ENCODE results near the gene THBS2.

THBS2 gene

GRCh38 chr6:169249057-169249456 is 4.6 kb downstream of the THBS2 start:
- Histone ChIP-seq H3K27ac (ENCODE audit: low read length) (no peak overlapping the region), H3K36me3 (ENCODE audit: control insufficient read depth, insufficient read depth, low read length) (peaks cover 16% of the 10 kb centered on the region), H3K4me3 (ENCODE audit: low read length) (no peak overlapping the region), H3K4me1 (ENCODE audit: control insufficient read depth, insufficient read depth, low read length) (peaks cover 2% of the 10 kb centered on the region; the same call in 1 of the 2 replicates), H3K9me3 (ENCODE audit: control insufficient read depth, insufficient read depth, low read length) (no peaks in the 10 kb centered on the region), H3K27me3 (ENCODE audit: control insufficient read depth, insufficient read depth, low read length) (no peaks in the 10 kb centered on the region)
- DNase-seq (ENCODE audit: low read depth, low spot score) = no peak
- no CpG with 5 or more reads among the region's 16 CpGs for WGBS (ENCODE audit: insufficient coverage, insufficient read length)

DNA sequence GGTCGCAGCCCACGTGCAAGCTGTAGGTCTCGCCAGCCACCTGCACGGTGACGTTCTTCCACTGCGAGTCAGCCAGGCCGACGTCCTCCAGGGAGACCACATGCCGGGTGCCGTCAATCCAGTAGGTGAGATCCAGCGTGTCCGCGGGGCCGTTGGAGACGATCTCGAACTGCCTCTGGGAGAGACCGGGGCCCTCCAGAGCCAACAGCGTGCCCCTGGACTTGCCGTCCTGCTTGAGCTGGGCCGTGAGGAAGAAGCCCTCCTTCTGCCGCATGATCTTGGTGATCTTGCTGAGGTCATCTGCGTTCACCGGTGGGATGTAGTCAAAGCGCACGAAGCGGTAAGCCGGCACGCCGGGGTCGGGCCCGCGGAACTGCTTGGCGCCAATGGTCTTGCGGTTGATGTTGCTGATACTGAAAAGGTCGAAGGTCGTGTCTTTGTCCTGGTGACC is 5.1 kb downstream of the THBS2 start:
- WGBS (ENCODE audit: insufficient coverage, insufficient read length) = no CpG with 5 or more reads among the region's 36 CpGs
- Histone ChIP-seq H3K9me3 (ENCODE audit: control insufficient read depth, insufficient read depth, low read length) (no peaks in the 10 kb centered on the region), H3K4me1 (ENCODE audit: control insufficient read depth, insufficient read depth, low read length) (peaks cover 1% of the 10 kb centered on the region; the same call in 1 of the 2 replicates), H3K27ac (ENCODE audit: low read length) (no peak overlapping the region), H3K36me3 (ENCODE audit: control insufficient read depth, insufficient read depth, low read length) (peaks cover 16% of the 10 kb centered on the region), H3K4me3 (ENCODE audit: low read length) (no peak overlapping the region), H3K27me3 (ENCODE audit: control insufficient read depth, insufficient read depth, low read length) (no peaks in the 10 kb centered on the region)
- no peak for DNase-seq (ENCODE audit: low read depth, low spot score)

- DNase-seq (ENCODE audit: low read depth, low spot score) = no peak
- no peaks in the 10 kb centered on the region for H3K9me3 ChIP-seq (ENCODE audit: control insufficient read depth, insufficient read depth, low read length)
- H3K27ac ChIP-seq (ENCODE audit: low read length) = no peak overlapping the region
- no peak overlapping the region for H3K4me3 ChIP-seq (ENCODE audit: low read length)
- H3K36me3 ChIP-seq (ENCODE audit: control insufficient read depth, insufficient read depth, low read length) = peaks cover 16% of the 10 kb centered on the region
- no peaks in the 10 kb centered on the region for H3K27me3 ChIP-seq (ENCODE audit: control insufficient read depth, insufficient read depth, low read length)
- WGBS (ENCODE audit: insufficient coverage, insufficient read length) = no CpG with 5 or more reads among the region's 8 CpGs
- peaks cover 1% of the 10 kb centered on the region; the same call in 1 of the 2 replicates for H3K4me1 ChIP-seq (ENCODE audit: control insufficient read depth, insufficient read depth, low read length)
These were observed 5.7 kb downstream of the THBS2 start for GRCh38 chr6:169247991-169248390.

GRCh38 chr6:169247419-169247818 is 6.2 kb downstream of the THBS2 start:
- WGBS (ENCODE audit: insufficient coverage, insufficient read length) = 100% methylated on average over 1 of the region's 4 CpGs
- no peak overlapping the region for H3K4me3 ChIP-seq (ENCODE audit: low read length)
- H3K4me1 ChIP-seq (ENCODE audit: control insufficient read depth, insufficient read depth, low read length) = peaks cover 1% of the 10 kb centered on the region; the same call in 1 of the 2 replicates
- no peaks in the 10 kb centered on the region for H3K9me3 ChIP-seq (ENCODE audit: control insufficient read depth, insufficient read depth, low read length)
- no peaks in the 10 kb centered on the region for H3K27me3 ChIP-seq (ENCODE audit: control insufficient read depth, insufficient read depth, low read length)
- H3K36me3 ChIP-seq (ENCODE audit: control insufficient read depth, insufficient read depth, low read length) = peaks cover 16% of the 10 kb centered on the region
- H3K27ac ChIP-seq (ENCODE audit: low read length) = no peak overlapping the region
- no peak for DNase-seq (ENCODE audit: low read depth, low spot score)

- no peak overlapping the region for H3K4me3 ChIP-seq (ENCODE audit: low read length)
- H3K27ac ChIP-seq (ENCODE audit: low read length) = no peak overlapping the region
- no peaks in the 10 kb centered on the region for H3K4me1 ChIP-seq (ENCODE audit: control insufficient read depth, insufficient read depth, low read length)
- WGBS (ENCODE audit: insufficient coverage, insufficient read length) = no CpG with 5 or more reads among the region's 6 CpGs
- H3K9me3 ChIP-seq (ENCODE audit: control insufficient read depth, insufficient read depth, low read length) = no peaks in the 10 kb centered on the region
- H3K36me3 ChIP-seq (ENCODE audit: control insufficient read depth, insufficient read depth, low read length) = peaks cover 16% of the 10 kb centered on the region
- DNase-seq (ENCODE audit: low read depth, low spot score) = no peak
- H3K27me3 ChIP-seq (ENCODE audit: control insufficient read depth, insufficient read depth, low read length) = no peaks in the 10 kb centered on the region
These were observed 7.2 kb downstream of the THBS2 start for GRCh38 chr6:169246445-169246844.

DNA sequence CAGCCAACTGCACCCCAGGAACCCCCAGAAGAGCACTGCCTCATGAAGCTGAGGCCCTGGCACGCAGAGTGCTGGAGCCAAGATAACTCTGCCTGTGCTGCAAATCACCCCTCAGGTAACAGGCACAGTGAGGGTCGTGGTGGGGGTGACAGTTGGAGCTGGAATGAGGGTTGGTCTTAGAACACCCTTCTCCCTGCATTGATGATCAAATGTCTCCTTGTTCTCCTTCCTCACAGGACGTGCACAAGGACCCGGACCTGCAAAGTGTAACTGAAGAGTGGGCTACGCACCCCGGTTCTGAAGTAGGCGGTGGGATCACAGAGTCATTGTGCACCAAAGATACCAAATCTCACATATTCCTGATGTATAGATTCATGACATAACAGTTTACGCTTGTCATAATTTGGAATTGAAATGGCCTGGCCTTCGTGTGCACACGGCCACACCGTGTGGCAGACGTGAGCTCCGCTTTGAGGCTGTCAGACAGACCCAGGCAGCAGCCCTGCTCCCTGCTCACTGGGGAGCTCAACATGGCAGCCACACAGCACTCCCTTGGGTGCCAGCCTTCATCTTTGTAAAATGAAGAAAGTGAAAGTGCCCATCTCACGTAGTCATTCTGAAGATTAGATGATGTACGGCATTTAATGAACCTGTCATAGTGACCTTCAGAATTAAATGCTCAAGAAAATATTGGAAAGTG is 8.8 kb downstream of the THBS2 start:
- H3K27ac ChIP-seq (ENCODE audit: low read length) = no peak overlapping the region
- no peaks in the 10 kb centered on the region for H3K9me3 ChIP-seq (ENCODE audit: control insufficient read depth, insufficient read depth, low read length)
- no peak for DNase-seq (ENCODE audit: low read depth, low spot score)
- H3K4me1 ChIP-seq (ENCODE audit: control insufficient read depth, insufficient read depth, low read length) = no peaks in the 10 kb centered on the region
- H3K27me3 ChIP-seq (ENCODE audit: control insufficient read depth, insufficient read depth, low read length) = no peaks in the 10 kb centered on the region
- peaks cover 16% of the 10 kb centered on the region for H3K36me3 ChIP-seq (ENCODE audit: control insufficient read depth, insufficient read depth, low read length)
- no peak overlapping the region for H3K4me3 ChIP-seq (ENCODE audit: low read length)
- no CpG with 5 or more reads among the region's 15 CpGs for WGBS (ENCODE audit: insufficient coverage, insufficient read length)

- DNase-seq (ENCODE audit: low read depth, low spot score) = no peak
- peaks cover 16% of the 10 kb centered on the region for H3K36me3 ChIP-seq (ENCODE audit: control insufficient read depth, insufficient read depth, low read length)
- no CpG with 5 or more reads among the region's 1 CpG for WGBS (ENCODE audit: insufficient coverage, insufficient read length)
- no peak overlapping the region for H3K27ac ChIP-seq (ENCODE audit: low read length)
- H3K4me1 ChIP-seq (ENCODE audit: control insufficient read depth, insufficient read depth, low read length) = no peaks in the 10 kb centered on the region
- H3K4me3 ChIP-seq (ENCODE audit: low read length) = no peak overlapping the region
- no peaks in the 10 kb centered on the region for H3K27me3 ChIP-seq (ENCODE audit: control insufficient read depth, insufficient read depth, low read length)
- no peaks in the 10 kb centered on the region for H3K9me3 ChIP-seq (ENCODE audit: control insufficient read depth, insufficient read depth, low read length)
These were observed 10.0 kb downstream of the THBS2 start for GRCh38 chr6:169243661-169244060.

- Histone ChIP-seq H3K4me3 (ENCODE audit: low read length) (no peak overlapping the region), H3K4me1 (ENCODE audit: control insufficient read depth, insufficient read depth, low read length) (no peaks in the 10 kb centered on the region), H3K36me3 (ENCODE audit: control insufficient read depth, insufficient read depth, low read length) (peaks cover 12% of the 10 kb centered on the region), H3K27ac (ENCODE audit: low read length) (no peak overlapping the region), H3K9me3 (ENCODE audit: control insufficient read depth, insufficient read depth, low read length) (no peaks in the 10 kb centered on the region), H3K27me3 (ENCODE audit: control insufficient read depth, insufficient read depth, low read length) (no peaks in the 10 kb centered on the region)
- WGBS (ENCODE audit: insufficient coverage, insufficient read length) = no CpG with 5 or more reads among the region's 11 CpGs
- no peak for DNase-seq (ENCODE audit: low read depth, low spot score)
These were observed 10.5 kb downstream of the THBS2 start for GRCh38 chr6:169243186-169243585.

GRCh38 chr6:169241688-169242350 is 11.8 kb downstream of the THBS2 start:
- no CpG with 5 or more reads among the region's 32 CpGs for WGBS (ENCODE audit: insufficient coverage, insufficient read length)
- Histone ChIP-seq H3K9me3 (ENCODE audit: control insufficient read depth, insufficient read depth, low read length) (no peaks in the 10 kb centered on the region), H3K4me3 (ENCODE audit: low read length) (no peak overlapping the region), H3K36me3 (ENCODE audit: control insufficient read depth, insufficient read depth, low read length) (no peaks in the 10 kb centered on the region), H3K27me3 (ENCODE audit: control insufficient read depth, insufficient read depth, low read length) (no peaks in the 10 kb centered on the region), H3K4me1 (ENCODE audit: control insufficient read depth, insufficient read depth, low read length) (no peaks in the 10 kb centered on the region), H3K27ac (ENCODE audit: low read length) (no peak overlapping the region)
- DNase-seq (ENCODE audit: low read depth, low spot score) = no peak

GRCh38 chr6:169240591-169241390 is 12.9 kb downstream of the THBS2 start:
- no peak overlapping the region for H3K27ac ChIP-seq (ENCODE audit: low read length)
- no peaks in the 10 kb centered on the region for H3K9me3 ChIP-seq (ENCODE audit: control insufficient read depth, insufficient read depth, low read length)
- WGBS (ENCODE audit: insufficient coverage, insufficient read length) = no CpG with 5 or more reads among the region's 28 CpGs
- DNase-seq (ENCODE audit: low read depth, low spot score) = no peak
- no peaks in the 10 kb centered on the region for H3K27me3 ChIP-seq (ENCODE audit: control insufficient read depth, insufficient read depth, low read length)
- H3K4me3 ChIP-seq (ENCODE audit: low read length) = no peak overlapping the region
- H3K4me1 ChIP-seq (ENCODE audit: control insufficient read depth, insufficient read depth, low read length) = no peaks in the 10 kb centered on the region
- no peaks in the 10 kb centered on the region for H3K36me3 ChIP-seq (ENCODE audit: control insufficient read depth, insufficient read depth, low read length)

All from iPS DF 6.9 (cell line).